Measurements from ENCODE around the gene HCFC1.

Gene HCFC1

DNA sequence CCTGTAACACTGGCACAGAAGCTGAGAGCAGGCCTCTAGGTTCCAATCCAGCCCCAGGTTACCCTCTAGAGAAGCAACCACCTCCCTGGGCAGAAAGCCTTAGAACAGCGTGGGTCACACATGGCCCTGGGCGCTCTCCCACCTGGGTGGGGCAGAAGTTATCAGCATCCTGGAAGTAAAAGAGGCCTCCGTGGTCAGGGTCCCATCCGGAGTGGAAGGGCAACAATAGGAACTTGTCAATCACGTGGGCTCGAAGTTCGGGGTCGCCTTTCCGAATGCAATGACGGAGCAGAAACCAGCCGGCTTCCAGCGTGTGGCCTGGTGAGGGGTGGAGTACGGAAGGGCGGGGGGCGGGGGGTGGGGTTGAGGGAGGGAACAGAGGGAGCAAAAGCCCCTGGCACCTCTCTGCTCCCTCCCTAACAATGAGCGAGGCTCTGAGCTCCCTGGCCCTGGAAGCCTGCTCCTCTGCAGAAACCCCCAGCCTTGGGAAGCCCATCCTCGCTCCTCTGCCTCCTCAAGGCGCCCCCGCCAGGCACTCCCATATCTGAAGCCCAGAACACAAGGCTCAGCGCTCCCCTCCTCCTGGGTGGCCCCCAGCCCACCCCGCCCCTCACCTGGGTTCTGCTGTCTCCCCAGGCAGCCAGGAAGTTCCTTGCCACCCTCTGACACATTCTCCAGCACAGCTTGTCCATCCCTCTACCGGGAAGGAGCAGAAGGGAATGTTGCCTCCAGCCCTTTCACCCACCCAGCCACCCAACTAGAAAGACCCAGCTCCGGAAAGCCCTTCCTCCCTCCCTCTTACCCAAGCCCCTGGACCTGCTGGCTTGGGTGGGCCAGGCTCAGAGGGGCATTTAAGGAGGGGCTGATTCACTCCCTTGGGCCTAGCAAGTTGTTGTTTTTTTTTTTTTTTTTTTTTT lies 30.0 kb downstream of the HCFC1 start:
- DNase-seq (ENCODE audit: low read depth in 2 of 2), result no peak

DNA sequence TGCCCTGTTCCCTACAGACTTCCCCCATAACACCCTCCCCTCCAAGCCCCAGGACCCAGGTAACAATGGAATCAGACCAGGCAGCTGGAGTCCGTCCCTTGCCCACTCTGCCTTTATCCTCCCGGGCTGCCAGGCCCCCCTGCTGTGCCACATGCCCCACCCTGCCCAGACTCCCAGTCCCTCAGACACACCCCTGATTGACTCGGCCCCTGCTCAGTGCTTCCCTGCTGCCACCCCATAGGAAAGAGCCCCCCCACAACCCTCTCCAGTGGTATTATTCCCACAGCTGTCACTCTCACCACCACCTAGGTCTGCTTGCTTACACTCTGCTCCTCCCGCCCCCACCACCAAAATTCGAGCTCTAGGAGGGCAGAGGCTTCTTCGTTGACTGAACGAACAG lies 32.0 kb downstream of the HCFC1 start:
- no peak for DNase-seq (ENCODE audit: low read depth in 2 of 2)

GRCh38 chrX:153938226-153938786 lies 33.3 kb downstream of the HCFC1 start:
- DNase-seq (ENCODE audit: low read depth in 2 of 2), result no peak

DNA sequence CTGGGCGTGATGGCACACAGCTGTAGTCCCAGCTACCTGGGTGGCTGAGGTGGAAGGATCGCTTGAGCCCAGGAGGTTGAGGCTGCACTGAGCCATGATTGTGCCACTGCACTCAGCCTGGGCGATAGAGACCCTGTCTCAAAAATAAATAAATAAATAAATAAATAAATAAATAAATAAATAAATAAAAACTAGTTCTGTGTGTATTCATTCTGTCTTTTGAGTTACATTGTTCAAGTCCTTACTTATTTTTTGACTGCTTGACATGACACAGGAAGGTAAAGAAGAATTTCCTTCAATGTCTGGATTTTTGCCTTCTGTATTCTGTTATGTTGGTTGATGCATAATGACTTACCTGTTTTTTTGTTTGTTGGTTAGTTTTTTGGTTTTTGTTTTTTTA lies 34.6 kb downstream of the HCFC1 start:
- no peak for DNase-seq (ENCODE audit: low read depth in 2 of 2)

DNA sequence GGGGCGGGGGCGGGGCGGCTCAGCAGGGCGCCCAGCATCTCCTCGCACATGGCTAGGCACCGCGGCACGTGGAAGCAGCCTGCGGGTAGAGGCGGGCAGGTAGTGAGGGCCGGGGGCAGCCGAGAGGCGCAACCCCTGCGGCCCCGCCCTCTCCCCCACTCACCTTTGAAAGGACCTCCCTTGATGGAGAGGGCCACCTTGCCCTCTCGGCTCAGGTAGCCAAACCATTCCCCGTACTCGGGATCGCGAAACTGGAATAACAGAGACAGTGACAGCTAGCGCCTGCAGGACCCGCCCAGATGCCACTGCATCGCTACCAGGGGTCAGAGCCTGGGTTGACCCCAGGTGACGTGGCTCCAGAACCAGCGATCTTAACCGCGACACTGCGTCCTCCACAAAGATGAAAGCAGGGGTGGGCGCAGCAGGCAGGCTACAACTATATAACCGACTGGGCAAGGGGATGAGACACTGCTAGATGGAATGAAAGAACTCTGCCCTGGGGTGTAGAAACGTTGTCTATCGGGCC lies 36.2 kb downstream of the HCFC1 start:
- no peak for DNase-seq (ENCODE audit: low read depth in 2 of 2)

- DNase-seq (ENCODE audit: low read depth in 2 of 2), result peak; percentile 36 to 53
Measured at GRCh38 chrX:153934762-153935325, 36.8 kb downstream of the HCFC1 start, which contains the start of gene NAA10. Gene NAA10, minus strand, starts transcription at chrX:153935037. Its CDS starts 133 bp downstream, at chrX:153934904.

- no peak for DNase-seq (ENCODE audit: low read depth in 2 of 2)
Measured at GRCh38 chrX:153934148-153934761, 37.4 kb downstream of the HCFC1 start.

DNA sequence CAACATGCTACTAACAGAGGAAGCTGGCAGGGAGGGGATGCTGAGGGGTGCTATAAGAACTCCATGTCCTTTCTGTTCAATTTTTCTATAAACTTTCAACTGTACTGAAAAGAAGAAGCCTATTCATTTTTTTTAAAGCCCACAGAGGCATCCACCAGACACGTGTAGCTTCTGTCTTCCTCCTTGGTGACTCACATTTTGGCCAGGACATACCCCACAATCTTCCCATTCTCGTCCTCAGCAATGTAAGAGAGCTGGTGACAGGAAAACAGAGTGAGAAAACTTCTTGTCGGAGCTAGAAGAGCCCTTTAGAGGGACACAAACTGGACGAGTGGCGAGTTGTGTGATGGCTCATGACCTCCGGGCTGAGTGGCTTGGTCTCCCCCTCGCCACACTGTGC lies 37.9 kb downstream of the HCFC1 start:
- DNase-seq (ENCODE audit: low read depth in 2 of 2), result no peak

- DNase-seq (ENCODE audit: low read depth in 2 of 2), result no peak
Measured at GRCh38 chrX:153932220-153932915, 39.2 kb downstream of the HCFC1 start.

DNA sequence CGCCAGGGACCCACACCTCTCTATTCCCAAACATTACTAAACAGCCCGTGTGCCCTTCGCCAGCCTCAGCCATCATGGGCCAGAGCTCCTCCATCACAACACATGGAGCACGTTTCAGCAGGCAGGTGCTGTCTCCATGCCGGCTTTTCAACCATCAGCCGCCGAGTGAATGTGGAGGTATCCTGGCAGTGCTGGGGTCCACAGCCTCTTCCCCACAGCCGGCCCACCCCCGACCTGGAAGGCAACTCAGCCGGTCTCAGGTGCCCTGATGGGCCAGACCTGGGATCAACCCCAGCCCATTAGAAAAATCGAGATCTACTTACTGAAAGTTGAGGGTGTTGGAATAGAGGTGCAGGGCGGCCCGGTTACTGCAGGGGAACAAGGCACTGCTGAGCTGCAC lies 39.9 kb downstream of the HCFC1 start:
- no peak for DNase-seq (ENCODE audit: low read depth in 2 of 2)

- DNase-seq (ENCODE audit: low read depth in 2 of 2), result no peak
Measured at GRCh38 chrX:153931151-153931550, 40.5 kb downstream of the HCFC1 start.

DNA sequence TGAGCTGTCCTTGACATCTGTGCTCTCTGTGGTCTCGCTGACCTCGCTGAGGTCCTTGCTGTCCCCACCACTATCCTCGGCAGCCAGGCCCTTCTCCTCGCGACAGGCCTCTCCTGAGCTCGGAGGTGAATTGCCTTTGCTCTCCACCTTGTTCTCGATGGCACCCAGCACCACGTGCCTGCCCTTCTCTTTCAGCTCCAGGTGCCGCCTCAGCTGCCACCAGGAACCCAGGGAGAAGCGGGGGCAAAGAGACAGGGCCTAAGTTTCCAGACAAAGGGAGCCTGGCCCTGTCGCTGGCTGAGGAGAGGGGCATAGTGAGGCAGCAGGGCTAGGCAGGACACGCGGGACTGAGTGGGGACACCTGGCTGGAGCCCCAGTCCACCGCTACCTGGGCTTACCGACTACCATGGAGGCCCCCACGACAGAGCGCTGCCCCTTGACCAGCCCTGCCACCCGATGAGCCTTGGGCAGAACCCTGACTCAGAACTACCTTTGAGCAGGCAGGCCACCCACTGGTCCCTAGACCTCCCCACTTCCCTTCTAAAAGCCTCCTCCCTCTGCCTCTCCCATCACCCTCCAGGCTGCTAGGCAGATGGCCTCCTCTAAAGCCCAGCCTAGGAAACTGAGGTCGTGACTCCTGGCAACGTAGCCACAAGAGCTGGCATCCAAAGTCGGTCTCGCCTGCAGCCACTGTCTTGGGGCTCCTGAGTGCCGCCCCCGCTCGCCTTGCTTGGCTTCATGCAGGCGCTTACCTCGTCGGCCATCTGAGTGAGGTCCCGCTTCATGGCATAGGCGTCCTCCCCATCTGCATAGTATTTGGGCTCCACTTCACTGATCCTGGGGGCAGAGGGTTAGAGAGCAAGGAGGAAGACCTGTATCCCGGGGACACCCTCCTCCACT lies 41.4 kb downstream of the HCFC1 start:
- DNase-seq (ENCODE audit: low read depth in 2 of 2), result no peak

GRCh38 chrX:153929576-153929975 lies 42.0 kb downstream of the HCFC1 start:
- DNase-seq (ENCODE audit: low read depth in 2 of 2), result no peak

DNA sequence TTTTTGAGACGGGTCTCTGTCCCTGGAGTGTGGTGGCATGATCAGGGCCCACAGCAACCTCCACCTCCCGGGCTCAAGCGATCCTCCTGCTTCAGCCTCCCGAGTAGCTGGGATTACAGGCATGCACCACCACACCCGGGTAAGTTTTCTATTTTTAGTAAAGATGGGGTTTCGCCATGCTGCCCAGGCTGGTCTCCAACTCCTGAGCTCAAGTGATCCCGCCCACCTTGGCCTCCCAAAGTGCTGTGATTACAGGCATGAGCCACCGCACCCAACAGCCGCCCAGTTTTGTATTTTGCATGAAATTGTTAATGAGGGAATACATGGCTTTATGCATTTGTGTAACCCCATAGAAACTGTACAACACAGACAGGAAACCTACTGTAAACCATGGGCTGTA lies 42.8 kb downstream of the HCFC1 start:
- DNase-seq (ENCODE audit: low read depth in 2 of 2), result no peak

- peak; percentile 78 to 79 for DNase-seq (ENCODE audit: low read depth in 2 of 2)
Measured at GRCh38 chrX:153927922-153928760, 43.5 kb downstream of the HCFC1 start.

DNA sequence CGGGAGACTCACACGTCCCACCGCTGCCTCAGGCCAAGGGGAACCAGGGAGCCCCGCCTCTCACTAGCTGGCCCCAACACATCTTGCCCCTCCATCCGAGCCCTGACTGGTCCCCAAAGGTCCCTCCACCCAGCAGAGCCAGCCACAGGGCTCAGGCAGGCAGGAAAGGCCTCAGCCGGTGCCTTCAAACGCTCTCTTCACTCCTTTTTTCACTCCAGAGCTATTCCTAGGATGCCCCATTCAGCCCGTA lies 44.0 kb downstream of the HCFC1 start:
- no peak for DNase-seq (ENCODE audit: low read depth in 2 of 2)

GRCh38 chrX:153926858-153927671 lies 44.6 kb downstream of the HCFC1 start:
- peak; percentile 45 to 57 for DNase-seq (ENCODE audit: low read depth in 2 of 2)

GRCh38 chrX:153926552-153926857 lies 45.1 kb downstream of the HCFC1 start:
- no peak for DNase-seq (ENCODE audit: low read depth in 2 of 2)

Measured in stimulated activated CD4-positive, alpha-beta T cell treated with anti-CD3 and anti-CD28 coated beads, Interleukin-12 subunit alpha, Interleukin-12 subunit beta, amount 100 ng/mL, for 24 hours (primary cell).